ENCODE results near the gene NELL1. TPM values are rescaled to one million over a fixed set of nuclear protein-coding genes. Genes with fewer than 3 reads are reported as not detected.

NELL1 gene
- total and polyA plus RNA-seq, 7 experiments from 2014 or later, result not detected

DNA sequence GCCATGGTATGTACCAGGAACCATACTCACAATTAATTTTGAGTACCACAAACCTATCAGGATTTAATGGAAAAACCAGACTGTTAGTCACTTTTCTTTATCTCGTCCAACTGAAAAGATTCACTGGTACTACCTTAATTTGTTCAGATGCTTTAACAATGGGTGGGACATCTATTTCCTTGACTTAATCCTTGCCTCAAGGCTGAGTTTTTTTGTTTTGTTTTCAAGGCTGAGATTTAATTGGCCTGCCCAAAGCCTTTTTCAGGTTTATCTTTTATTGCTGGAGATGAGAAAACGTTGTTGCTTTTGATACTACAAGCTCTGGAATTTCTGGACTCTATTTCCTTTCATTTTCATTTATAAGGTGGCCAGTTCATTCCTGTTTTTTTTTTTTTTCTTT, 50.4 kb downstream of the NELL1 start:
- no peak for ATAC-seq
- ChIA-PET POLR2A (no interaction called here), CTCF (no interaction called here)
- Histone ChIP-seq H3K27me3 (ENCODE audit: control insufficient read depth in 2 of 2, insufficient read depth in 2 of 2, low read length in 2 of 2) (no peaks in the 10 kb centered on the region), H3K36me3 (ENCODE audit: control insufficient read depth in 2 of 3, insufficient read depth in 3 of 3, low read length in 3 of 3) (no peaks in the 10 kb centered on the region), H3K9me3 (ENCODE audit: control insufficient read depth in 2 of 3, low read length in 3 of 3) (no peaks in the 10 kb centered on the region), H3K4me3 (ENCODE audit: low read length) (no peak overlapping the region), H3K4me1 (ENCODE audit: control insufficient read depth in 2 of 2, insufficient read depth in 2 of 2, low read length in 2 of 2) (no peaks in the 10 kb centered on the region), H3K27ac (ENCODE audit: low read depth, low read length) (no peak overlapping the region)
- intact Hi-C loops (cut with micrococcal nuclease), result no loop called here
- peaks cover 0 to 4% (median 0%) of the 10 kb centered on the region in 5 donors for H3K36me3 Mint-ChIP-seq
- no peak overlapping the region for H3K4me3 Mint-ChIP-seq
- peaks cover 0 to 16% (median 8%) of the 10 kb centered on the region in 11 donors for H3K9me3 Mint-ChIP-seq
- no peak for DNase-seq
- H3K4me1 Mint-ChIP-seq, result no peaks in the 10 kb centered on the region
- peaks cover 0 to 5% (median 4%) of the 10 kb centered on the region in 5 donors for H3K27me3 Mint-ChIP-seq
- H3K27ac Mint-ChIP-seq, result no peak overlapping the region

DNA sequence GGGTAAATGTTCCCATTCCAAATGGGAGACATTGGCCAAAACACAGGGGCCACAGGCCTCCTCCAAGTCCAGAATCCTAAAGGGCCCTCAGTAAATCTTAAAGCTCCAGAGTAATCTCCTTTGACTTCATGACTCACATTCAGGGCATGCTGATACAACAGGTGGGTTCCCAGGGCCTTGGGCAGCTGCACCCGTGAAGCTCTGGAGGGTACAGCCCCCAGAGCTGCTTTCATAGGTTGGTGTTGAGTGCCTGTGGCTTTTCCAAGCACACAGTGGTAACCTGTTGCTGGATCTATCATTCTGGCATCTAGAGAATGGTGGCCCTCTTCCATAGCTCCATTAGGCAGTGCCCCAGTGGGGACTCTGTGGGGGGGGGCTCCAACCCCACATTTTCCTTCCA, 54.0 kb downstream of the NELL1 start:
- Mint-ChIP-seq H3K36me3 (peaks cover 0 to 4% (median 0%) of the 10 kb centered on the region in 5 donors), H3K4me3 (no peak overlapping the region), H3K9me3 (peaks cover 0 to 30% (median 12%) of the 10 kb centered on the region in 11 donors), H3K4me1 (no peaks in the 10 kb centered on the region), H3K27me3 (peaks cover 0 to 4% (median 0%) of the 10 kb centered on the region in 5 donors), H3K27ac (no peak overlapping the region)
- no peaks in the 10 kb centered on the region for H3K4me1 ChIP-seq (ENCODE audit: control insufficient read depth in 2 of 2, insufficient read depth in 2 of 2, low read length in 2 of 2)
- ChIA-PET POLR2A (no interaction called here), CTCF (no interaction called here)
- H3K36me3 ChIP-seq (ENCODE audit: control insufficient read depth in 2 of 3, insufficient read depth in 3 of 3, low read length in 3 of 3), result no peaks in the 10 kb centered on the region
- no peaks in the 10 kb centered on the region for H3K27me3 ChIP-seq (ENCODE audit: control insufficient read depth in 2 of 2, insufficient read depth in 2 of 2, low read length in 2 of 2)
- H3K9me3 ChIP-seq (ENCODE audit: control insufficient read depth in 2 of 3, low read length in 3 of 3), result no peaks in the 10 kb centered on the region
- H3K27ac ChIP-seq (ENCODE audit: low read depth, low read length), result no peak overlapping the region
- ATAC-seq, result no peak
- no peak for DNase-seq
- intact Hi-C loops (cut with micrococcal nuclease), result no loop called here
- H3K4me3 ChIP-seq (ENCODE audit: low read length), result no peak overlapping the region

DNA sequence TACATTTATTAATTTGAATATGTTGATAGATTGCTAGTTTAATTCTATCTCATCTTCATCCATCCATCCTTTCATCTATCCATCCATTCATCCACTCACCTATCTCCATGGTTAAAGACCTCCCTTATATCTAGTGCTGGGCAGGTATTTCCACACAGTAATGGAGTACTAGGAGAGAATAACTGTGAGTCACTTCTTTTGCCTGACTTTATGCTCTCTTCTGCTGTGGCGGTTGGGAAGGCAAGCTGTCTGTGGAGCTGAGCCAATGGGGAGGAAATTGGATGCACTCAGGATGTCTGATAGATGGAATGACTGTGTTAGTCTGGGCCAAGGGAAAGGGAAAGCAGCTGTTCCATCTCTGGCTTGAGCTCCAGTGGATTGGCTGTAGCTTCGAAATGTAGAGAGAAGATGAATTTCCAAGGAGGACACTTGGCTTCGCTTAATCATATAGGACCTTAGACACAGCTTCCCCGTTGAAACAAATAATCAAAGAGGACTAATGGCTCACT, 60.3 kb downstream of the NELL1 start:
- no peak overlapping the region for H3K4me3 Mint-ChIP-seq
- H3K27me3 Mint-ChIP-seq, result no peaks in the 10 kb centered on the region
- ChIA-PET POLR2A (no interaction called here), CTCF (no interaction called here)
- intact Hi-C loops (cut with micrococcal nuclease), result no loop called here
- peaks cover 0 to 3% (median 0%) of the 10 kb centered on the region in 5 donors for H3K36me3 Mint-ChIP-seq
- no peak for ATAC-seq
- no peak for DNase-seq
- Histone ChIP-seq H3K27ac (ENCODE audit: low read depth, low read length) (no peak overlapping the region), H3K36me3 (ENCODE audit: control insufficient read depth in 2 of 3, insufficient read depth in 3 of 3, low read length in 3 of 3) (no peaks in the 10 kb centered on the region), H3K9me3 (ENCODE audit: control insufficient read depth in 2 of 3, low read length in 3 of 3) (no peaks in the 10 kb centered on the region), H3K27me3 (ENCODE audit: control insufficient read depth in 2 of 2, insufficient read depth in 2 of 2, low read length in 2 of 2) (no peaks in the 10 kb centered on the region), H3K4me1 (ENCODE audit: control insufficient read depth in 2 of 2, insufficient read depth in 2 of 2, low read length in 2 of 2) (no peaks in the 10 kb centered on the region), H3K4me3 (ENCODE audit: low read length) (no peak overlapping the region)
- no peaks in the 10 kb centered on the region for H3K4me1 Mint-ChIP-seq
- peaks cover 2 to 33% (median 8%) of the 10 kb centered on the region in 11 donors for H3K9me3 Mint-ChIP-seq
- no peak overlapping the region for H3K27ac Mint-ChIP-seq

GRCh38 chr11:20731676-20732215, 62.4 kb downstream of the NELL1 start:
- ATAC-seq (no peak), DNase-seq (no peak)
- Histone ChIP-seq H3K9me3 (ENCODE audit: control insufficient read depth in 2 of 3, low read length in 3 of 3) (no peaks in the 10 kb centered on the region), H3K36me3 (ENCODE audit: control insufficient read depth in 2 of 3, insufficient read depth in 3 of 3, low read length in 3 of 3) (no peaks in the 10 kb centered on the region), H3K4me3 (ENCODE audit: low read length) (no peak overlapping the region), H3K27me3 (ENCODE audit: control insufficient read depth in 2 of 2, insufficient read depth in 2 of 2, low read length in 2 of 2) (no peaks in the 10 kb centered on the region), H3K27ac (ENCODE audit: low read depth, low read length) (no peak overlapping the region), H3K4me1 (ENCODE audit: control insufficient read depth in 2 of 2, insufficient read depth in 2 of 2, low read length in 2 of 2) (no peaks in the 10 kb centered on the region)
- no peaks in the 10 kb centered on the region for H3K27me3 Mint-ChIP-seq
- peaks cover 0 to 3% (median 0%) of the 10 kb centered on the region in 5 donors for H3K36me3 Mint-ChIP-seq
- peaks cover 0 to 21% (median 4%) of the 10 kb centered on the region in 11 donors for H3K9me3 Mint-ChIP-seq
- H3K27ac Mint-ChIP-seq, result no peak overlapping the region
- H3K4me1 Mint-ChIP-seq, result no peaks in the 10 kb centered on the region
- ChIA-PET POLR2A (no interaction called here), CTCF (no interaction called here)
- intact Hi-C loops (cut with micrococcal nuclease), result no loop called here
- no peak overlapping the region for H3K4me3 Mint-ChIP-seq

DNA sequence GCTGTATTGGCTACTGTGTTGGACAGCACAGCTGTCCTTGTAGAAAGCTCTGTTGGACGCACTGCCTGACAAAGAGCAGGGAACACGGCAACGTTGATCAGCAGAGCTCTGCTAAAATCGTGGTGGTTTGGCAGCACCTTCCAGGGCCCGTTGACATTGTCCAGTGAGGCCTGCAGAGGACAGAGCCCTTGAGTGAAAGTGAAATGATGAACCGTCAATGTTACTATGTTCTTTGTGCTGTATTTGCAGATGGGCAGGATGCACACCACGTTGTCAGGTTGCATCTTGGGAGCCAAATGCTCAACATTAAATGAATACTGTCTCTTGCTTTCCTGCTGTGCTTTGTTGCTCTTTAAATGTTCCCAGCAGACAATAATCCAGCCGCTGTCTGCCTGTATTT, 69.7 kb downstream of the NELL1 start:
- H3K36me3 Mint-ChIP-seq, result no peaks in the 10 kb centered on the region
- H3K4me1 ChIP-seq (ENCODE audit: control insufficient read depth in 2 of 2, insufficient read depth in 2 of 2, low read length in 2 of 2), result no peaks in the 10 kb centered on the region
- H3K27me3 ChIP-seq (ENCODE audit: control insufficient read depth in 2 of 2, insufficient read depth in 2 of 2, low read length in 2 of 2), result no peaks in the 10 kb centered on the region
- no peaks in the 10 kb centered on the region for H3K4me1 Mint-ChIP-seq
- H3K36me3 ChIP-seq (ENCODE audit: control insufficient read depth in 2 of 3, insufficient read depth in 3 of 3, low read length in 3 of 3), result no peaks in the 10 kb centered on the region
- ChIA-PET CTCF (no interaction called here), POLR2A (no interaction called here)
- intact Hi-C loops (cut with micrococcal nuclease), result no loop called here
- H3K27me3 Mint-ChIP-seq, result peaks cover 0 to 6% (median 0%) of the 10 kb centered on the region in 5 donors
- no peak for DNase-seq
- no peak overlapping the region for H3K4me3 ChIP-seq (ENCODE audit: low read length)
- H3K27ac Mint-ChIP-seq, result no peak overlapping the region
- peaks cover 0 to 12% (median 2%) of the 10 kb centered on the region in 11 donors for H3K9me3 Mint-ChIP-seq
- no peaks in the 10 kb centered on the region for H3K9me3 ChIP-seq (ENCODE audit: control insufficient read depth in 2 of 3, low read length in 3 of 3)
- H3K27ac ChIP-seq (ENCODE audit: low read depth, low read length), result no peak overlapping the region
- ATAC-seq, result no peak
- no peak overlapping the region for H3K4me3 Mint-ChIP-seq

- POLR2A ChIA-PET, result no interaction called here
- H3K27ac ChIP-seq (ENCODE audit: low read depth, low read length), result no peak overlapping the region
- ATAC-seq (no peak), DNase-seq (no peak)
- peaks cover 0 to 6% (median 0%) of the 10 kb centered on the region in 5 donors for H3K27me3 Mint-ChIP-seq
- H3K4me3 ChIP-seq (ENCODE audit: low read length), result no peak overlapping the region
- intact Hi-C loops (cut with micrococcal nuclease), result no loop called here
- no peaks in the 10 kb centered on the region for H3K36me3 Mint-ChIP-seq
- CTCF ChIA-PET, result no interaction called here
- H3K4me1 Mint-ChIP-seq, result no peaks in the 10 kb centered on the region
- no peaks in the 10 kb centered on the region for H3K36me3 ChIP-seq (ENCODE audit: control insufficient read depth in 2 of 3, insufficient read depth in 3 of 3, low read length in 3 of 3)
- peaks cover 0 to 13% (median 2%) of the 10 kb centered on the region in 11 donors for H3K9me3 Mint-ChIP-seq
- no peak overlapping the region for H3K4me3 Mint-ChIP-seq
- H3K9me3 ChIP-seq (ENCODE audit: control insufficient read depth in 2 of 3, low read length in 3 of 3), result no peaks in the 10 kb centered on the region
- H3K4me1 ChIP-seq (ENCODE audit: control insufficient read depth in 2 of 2, insufficient read depth in 2 of 2, low read length in 2 of 2), result no peaks in the 10 kb centered on the region
- H3K27me3 ChIP-seq (ENCODE audit: control insufficient read depth in 2 of 2, insufficient read depth in 2 of 2, low read length in 2 of 2), result no peaks in the 10 kb centered on the region
- H3K27ac Mint-ChIP-seq, result no peak overlapping the region
Measured at GRCh38 chr11:20739577-20739976, 70.2 kb downstream of the NELL1 start.

DNA sequence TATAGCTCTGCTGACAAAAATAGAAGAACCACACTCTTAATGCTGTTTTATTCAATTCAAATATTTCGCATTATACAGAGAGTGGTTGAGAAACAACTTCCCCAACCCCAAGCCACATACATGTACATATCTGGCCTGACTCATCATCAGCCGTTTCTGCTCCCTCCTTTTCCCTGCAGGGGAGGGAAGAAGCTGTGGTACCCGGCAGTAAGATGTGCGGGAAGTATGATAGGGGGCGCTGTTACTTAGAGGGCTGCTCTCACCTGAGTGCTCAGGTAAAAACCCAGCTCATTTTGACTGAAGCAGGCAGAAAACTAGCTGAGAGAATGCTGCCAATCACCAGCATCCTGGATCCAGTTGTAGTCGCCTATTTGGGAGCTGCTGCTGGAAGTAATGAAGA, 85.5 kb downstream of the NELL1 start:
- POLR2A ChIA-PET, result no interaction called here
- Histone ChIP-seq H3K4me1 (ENCODE audit: control insufficient read depth in 2 of 2, insufficient read depth in 2 of 2, low read length in 2 of 2) (no peaks in the 10 kb centered on the region), H3K27me3 (ENCODE audit: control insufficient read depth in 2 of 2, insufficient read depth in 2 of 2, low read length in 2 of 2) (no peaks in the 10 kb centered on the region), H3K27ac (ENCODE audit: low read depth, low read length) (no peak overlapping the region), H3K9me3 (ENCODE audit: control insufficient read depth in 2 of 3, low read length in 3 of 3) (no peaks in the 10 kb centered on the region), H3K4me3 (ENCODE audit: low read length) (no peak overlapping the region), H3K36me3 (ENCODE audit: control insufficient read depth in 2 of 3, insufficient read depth in 3 of 3, low read length in 3 of 3) (no peaks in the 10 kb centered on the region)
- Mint-ChIP-seq H3K4me1 (no peaks in the 10 kb centered on the region), H3K9me3 (peaks cover 0 to 11% (median 4%) of the 10 kb centered on the region in 11 donors), H3K36me3 (peaks cover 0 to 3% (median 0%) of the 10 kb centered on the region in 5 donors), H3K27me3 (no peaks in the 10 kb centered on the region), H3K27ac (no peak overlapping the region), H3K4me3 (no peak overlapping the region)
- intact Hi-C loops (cut with micrococcal nuclease), result no loop called here
- CTCF ChIA-PET, result no interaction called here
- ATAC-seq, result no peak
- no peak for DNase-seq

Data from naive thymus-derived CD4-positive, alpha-beta T cell (primary cell).